ENCODE measurements around the gene STYXL1.
"Not testable (repeated sequence)": the region's sequence is repeated elsewhere in the genome, so short reads cannot be mapped to it uniquely, and the experiment has no call there.

DNA sequence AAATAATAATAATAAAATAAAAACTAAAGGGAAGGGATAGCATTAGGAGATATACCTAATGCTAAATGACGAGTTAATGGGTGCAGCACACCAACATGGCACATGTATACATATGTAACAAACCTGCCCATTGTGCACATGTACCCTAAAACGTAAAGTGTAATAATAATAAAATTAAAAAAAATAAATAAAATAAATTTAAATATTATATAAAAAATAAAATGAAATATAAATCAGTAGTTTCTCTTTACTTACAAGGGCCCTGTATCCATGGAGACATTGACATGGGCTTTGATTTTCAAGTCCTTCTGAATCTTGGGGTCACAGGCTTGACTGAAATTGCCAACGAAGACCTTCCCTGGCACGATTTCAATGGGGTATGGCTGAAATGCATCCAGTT is 42.8 kb downstream of the STYXL1 start:
- TF ChIP-seq CTCF (IDR thresholded peaks at IDR 0.05; ENCODE audit: insufficient read depth, low read length); REST (IDR thresholded peaks at IDR 0.05; ENCODE audit: insufficient replicate concordance, low read depth); POLR2AphosphoS5 (IDR thresholded peaks at IDR 0.05; ENCODE audit: low read depth); GABPA (IDR thresholded peaks at IDR 0.05; ENCODE audit: low read depth): not testable (repeated sequence)
